Lower lobe of right lung (tissue), 2 donors: Measurements from ENCODE around the gene PRDM12. TPM values are rescaled to one million over a fixed set of nuclear protein-coding genes. Genes with fewer than 3 reads are reported as not detected.

Experiments
- ATAC-seq, 2 donors: fragments of 200-7000 bp; cut with Tn5 transposase; one replicate each; pipeline ENCODE4 v1.9.1; 2020 to 2022; ENCODE audit warnings: mild to moderate bottlenecking in 2 of 2, moderate library complexity in 2 of 2
- DNase-seq: peaks from one replicate; pipeline ENCODE4 v3.0.0-alpha.2; 2020
- H3K27ac ChIP-seq: fragments of 200-600 bp; one replicate; pipeline ENCODE4 v1.8.0; 2022
- H3K27me3 ChIP-seq: fragments of 200-600 bp; one replicate; pipeline ENCODE4 v1.8.0; 2022; ENCODE audit warnings: low read depth
- H3K36me3 ChIP-seq: fragments of 200-600 bp; one replicate; pipeline ENCODE4 v1.8.0; 2022; ENCODE audit warnings: mild to moderate bottlenecking
- H3K4me1 ChIP-seq: fragments of 200-600 bp; one replicate; pipeline ENCODE4 v1.8.0; 2022
- H3K4me3 ChIP-seq: fragments of 200-600 bp; one replicate; pipeline ENCODE4 v1.8.0; 2022; ENCODE audit warnings: mild to moderate bottlenecking
- H3K9me3 ChIP-seq: fragments of 200-600 bp; one replicate; pipeline ENCODE4 v1.8.0; 2022
- intact Hi-C: fragments of 100-400 bp; cut with DNase I; formaldehyde crosslinking; loops from one replicate; pipeline ENCODE4 v1.11.0; 2022
- total RNA-seq: library from RNA; stranded (reverse); fragmentation: NEBNext Ultra II Directional; extraction: Animal tissue kit (Norgen Biotek cat#: 25700); gene quantifications from one replicate; pipeline ENCODE4 v1.2.1, GENCODE V29; 2021
- TF ChIP-seq, protein P1 (sequence below): fragments of 200-600 bp; IDR thresholded peaks from one replicate; pipeline ENCODE4 v1.8.0; 2022; ENCODE audit warnings: antibody characterized with exemption, mild to moderate bottlenecking
- donor health status: DM: no; HTN: yes; CAD: no; lungs with severe emphysema.

Gene PRDM12
- total RNA-seq, 1 donor from 2014 or later: not detected

DNA sequence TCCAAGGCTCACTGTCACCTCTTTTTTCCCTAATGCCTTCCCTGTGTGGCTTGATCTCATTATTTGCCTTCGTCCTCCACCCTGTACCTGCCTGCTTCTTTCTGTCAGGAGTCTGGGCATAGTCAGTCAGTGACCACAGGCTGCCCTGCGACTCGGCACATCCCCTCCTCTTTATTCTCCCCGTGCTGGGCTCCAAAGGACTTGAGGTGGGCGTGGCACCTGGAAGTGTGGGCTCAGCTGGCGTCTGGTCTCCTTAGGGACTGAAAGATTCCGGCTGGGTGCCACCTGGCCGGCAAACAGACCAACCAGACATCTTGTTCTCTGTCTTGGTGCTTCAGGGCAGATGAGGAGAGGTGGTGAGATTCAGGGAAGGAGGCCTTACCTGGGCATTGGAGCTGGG is 29.6 kb upstream of the PRDM12 start:
- DNase-seq: no peak
- Histone ChIP-seq H3K9me3 (no peaks in the 10 kb centered on the region), H3K27me3 (no peaks in the 10 kb centered on the region), H3K4me3 (no peak overlapping the region), H3K36me3 (peaks cover 87% of the 10 kb centered on the region), H3K27ac (no peak overlapping the region), H3K4me1 (no peaks in the 10 kb centered on the region)
- intact Hi-C loops: no loop called here
- no peak for ATAC-seq
- TF ChIP-seq, protein P1, sequence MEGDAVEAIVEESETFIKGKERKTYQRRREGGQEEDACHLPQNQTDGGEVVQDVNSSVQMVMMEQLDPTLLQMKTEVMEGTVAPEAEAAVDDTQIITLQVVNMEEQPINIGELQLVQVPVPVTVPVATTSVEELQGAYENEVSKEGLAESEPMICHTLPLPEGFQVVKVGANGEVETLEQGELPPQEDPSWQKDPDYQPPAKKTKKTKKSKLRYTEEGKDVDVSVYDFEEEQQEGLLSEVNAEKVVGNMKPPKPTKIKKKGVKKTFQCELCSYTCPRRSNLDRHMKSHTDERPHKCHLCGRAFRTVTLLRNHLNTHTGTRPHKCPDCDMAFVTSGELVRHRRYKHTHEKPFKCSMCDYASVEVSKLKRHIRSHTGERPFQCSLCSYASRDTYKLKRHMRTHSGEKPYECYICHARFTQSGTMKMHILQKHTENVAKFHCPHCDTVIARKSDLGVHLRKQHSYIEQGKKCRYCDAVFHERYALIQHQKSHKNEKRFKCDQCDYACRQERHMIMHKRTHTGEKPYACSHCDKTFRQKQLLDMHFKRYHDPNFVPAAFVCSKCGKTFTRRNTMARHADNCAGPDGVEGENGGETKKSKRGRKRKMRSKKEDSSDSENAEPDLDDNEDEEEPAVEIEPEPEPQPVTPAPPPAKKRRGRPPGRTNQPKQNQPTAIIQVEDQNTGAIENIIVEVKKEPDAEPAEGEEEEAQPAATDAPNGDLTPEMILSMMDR: no peak

DNA sequence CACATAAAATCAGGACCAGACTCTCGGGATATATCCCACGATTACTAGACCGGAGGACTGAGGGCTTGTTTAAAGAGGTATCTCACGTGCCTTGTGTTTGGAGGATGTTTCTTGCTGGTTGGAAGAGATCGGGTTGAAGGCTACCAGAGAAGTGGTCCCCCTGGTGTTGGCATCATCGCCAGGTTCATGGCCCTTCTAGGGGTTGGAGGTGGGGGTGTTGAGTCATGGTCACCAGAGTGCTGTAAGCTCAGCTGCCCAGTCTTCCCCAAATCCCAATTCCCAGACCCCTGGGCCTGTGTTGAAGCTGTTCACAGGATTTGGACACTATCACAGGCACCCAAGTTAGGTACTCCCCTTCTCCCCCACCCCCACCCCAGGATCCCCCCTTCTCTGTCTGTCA is 29.1 kb upstream of the PRDM12 start:
- Histone ChIP-seq H3K27ac (no peak overlapping the region), H3K4me1 (no peaks in the 10 kb centered on the region), H3K27me3 (no peaks in the 10 kb centered on the region), H3K36me3 (peaks cover 82% of the 10 kb centered on the region), H3K9me3 (no peaks in the 10 kb centered on the region), H3K4me3 (no peak overlapping the region)
- DNase-seq: no peak
- intact Hi-C loops: no loop called here
- TF ChIP-seq, protein P1: no peak
- no peak for ATAC-seq

DNA sequence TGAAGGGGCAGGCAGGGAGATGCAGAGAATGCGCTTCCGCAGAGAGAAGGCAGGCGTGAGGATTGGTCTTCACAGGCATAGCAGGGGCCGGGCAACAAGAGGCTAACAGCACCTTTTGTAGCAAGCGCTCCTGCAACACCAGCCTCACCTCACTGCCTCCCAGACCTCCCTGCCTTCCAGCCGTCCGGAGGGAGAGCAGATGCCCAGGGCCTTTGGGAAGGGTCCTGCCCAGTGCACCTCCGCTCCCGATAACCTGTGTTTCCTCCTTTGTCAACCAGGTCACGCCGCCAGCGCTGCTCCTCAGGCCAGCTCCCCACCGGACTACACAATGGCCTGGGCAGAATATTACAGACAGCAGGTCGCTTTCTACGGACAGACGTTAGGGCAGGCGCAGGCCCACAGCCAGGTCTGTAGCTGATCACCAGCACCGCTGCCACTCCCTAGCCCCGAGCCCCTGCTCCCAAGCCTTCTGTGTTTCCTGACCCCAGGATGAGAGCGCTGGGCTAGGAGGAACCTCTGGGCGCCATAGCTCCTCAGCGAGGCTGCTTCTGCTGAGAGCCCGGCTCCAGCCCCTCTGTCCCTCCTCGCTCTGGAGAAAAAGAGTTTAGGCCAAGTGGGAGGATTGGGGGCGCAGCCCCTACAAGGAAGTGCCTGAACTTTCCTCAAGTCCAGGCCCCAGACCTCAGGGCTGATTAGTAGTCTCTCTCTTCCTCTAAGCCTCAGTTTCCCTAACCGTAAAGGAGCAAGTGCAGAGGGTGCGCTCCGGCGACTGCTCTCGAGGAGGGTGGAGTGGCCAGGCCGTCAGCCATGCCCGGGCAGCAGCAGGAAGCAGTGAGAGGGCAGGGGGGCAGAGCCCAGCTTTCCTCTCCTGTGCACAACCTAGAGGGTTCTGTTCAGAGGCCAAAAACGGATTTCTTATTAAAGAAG is 28.4 kb upstream of the PRDM12 start:
- no peaks in the 10 kb centered on the region for H3K4me1 ChIP-seq
- TF ChIP-seq, protein P1: no peak
- ATAC-seq (no peak), DNase-seq (no peak)
- no peak overlapping the region for H3K4me3 ChIP-seq
- H3K36me3 ChIP-seq: peaks cover 75% of the 10 kb centered on the region
- no peaks in the 10 kb centered on the region for H3K27me3 ChIP-seq
- H3K27ac ChIP-seq: no peak overlapping the region
- intact Hi-C loops: no loop called here
- no peaks in the 10 kb centered on the region for H3K9me3 ChIP-seq

DNA sequence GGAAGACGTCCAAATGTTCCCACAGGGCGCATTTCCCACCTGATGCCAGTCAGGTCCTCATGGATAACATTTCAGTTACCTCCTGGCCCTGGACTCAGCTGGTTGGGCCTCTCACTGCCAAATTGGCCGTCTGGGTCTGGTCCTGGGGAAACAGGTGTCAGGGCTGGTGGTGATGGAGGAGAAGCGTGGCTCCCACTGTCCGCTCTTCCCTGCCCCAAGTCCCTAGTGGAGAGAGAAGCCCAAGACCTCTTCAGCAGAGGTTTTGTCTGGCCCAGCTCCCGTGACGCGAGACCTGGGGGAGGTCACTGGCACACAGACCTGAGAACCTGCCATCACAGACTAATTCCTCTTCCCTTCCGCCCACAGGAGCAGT is 27.8 kb upstream of the PRDM12 start:
- H3K36me3 ChIP-seq: peaks cover 69% of the 10 kb centered on the region

DNA sequence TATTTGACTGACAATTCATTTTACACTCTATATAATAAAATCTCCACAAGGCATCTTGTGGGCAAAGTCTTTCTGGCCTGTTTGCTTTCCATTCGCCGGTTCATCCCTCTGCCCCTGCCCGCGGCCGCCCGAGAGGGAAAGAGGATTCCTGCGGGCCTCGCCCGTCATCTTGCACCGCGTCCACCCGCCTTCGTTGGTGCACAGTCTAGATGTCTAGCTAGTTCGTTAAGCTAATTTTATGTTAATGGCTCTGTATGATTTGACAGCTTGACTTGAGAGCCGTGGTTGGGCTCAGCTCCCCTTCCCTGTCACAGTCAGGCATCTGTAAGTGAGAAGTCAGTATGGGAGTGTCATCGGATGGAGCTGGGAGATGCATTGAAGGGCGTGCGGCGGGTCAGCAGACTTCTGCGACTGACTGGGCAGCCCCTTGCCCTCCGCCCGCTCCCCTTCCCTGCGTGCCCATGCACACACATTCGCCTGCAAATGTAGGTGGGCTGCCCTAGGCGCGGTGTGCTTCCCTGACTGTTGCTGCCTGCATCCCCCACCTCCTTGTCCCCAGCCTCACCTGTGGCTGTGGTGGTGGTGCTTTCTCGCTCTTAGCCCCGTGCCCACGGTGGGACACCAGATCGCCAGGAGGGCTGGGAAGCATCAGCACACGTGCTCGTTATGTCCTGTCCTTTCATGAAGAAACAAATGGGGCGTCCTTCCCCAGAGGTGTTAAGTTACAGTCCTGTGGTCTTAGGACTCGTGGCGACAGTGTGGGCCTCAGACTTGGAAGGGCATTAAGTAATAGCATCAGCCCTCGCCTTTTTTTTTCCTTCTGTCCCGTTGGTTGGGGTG is 25.9 kb upstream of the PRDM12 start:
- DNase-seq: no peak

More for the DNA sequence above, 27.8 kb upstream of the PRDM12 start:
- intact Hi-C loops: no loop called here
- no peaks in the 10 kb centered on the region for H3K27me3 ChIP-seq
- DNase-seq: no peak
- H3K27ac ChIP-seq: no peak overlapping the region
- H3K4me3 ChIP-seq: no peak overlapping the region
- no peak for ATAC-seq
- no peaks in the 10 kb centered on the region for H3K9me3 ChIP-seq
- no peaks in the 10 kb centered on the region for H3K4me1 ChIP-seq
- TF ChIP-seq, protein P1: no peak

More for the DNA sequence above, 25.9 kb upstream of the PRDM12 start:
- Histone ChIP-seq H3K4me1 (no peaks in the 10 kb centered on the region), H3K27me3 (no peaks in the 10 kb centered on the region), H3K9me3 (no peaks in the 10 kb centered on the region), H3K36me3 (peaks cover 50% of the 10 kb centered on the region), H3K27ac (no peak overlapping the region), H3K4me3 (no peak overlapping the region)
- no peak for ATAC-seq
- intact Hi-C loops: no loop called here
- TF ChIP-seq, protein P1: no peak
